Immature natural killer cell (primary cell): ENCODE results near the gene MPC1. TPM values are rescaled to one million over a fixed set of nuclear protein-coding genes. Genes with fewer than 3 reads are reported as not detected.
"Not testable (repeated sequence)": the region's sequence is repeated elsewhere in the genome, so short reads cannot be mapped to it uniquely, and the experiment has no call there.

Experiments used
- DNase-seq, 3 donors: peaks; one replicate each; pipeline ENCODE4 v3.0.0; 2022; ENCODE audit warnings: mixed read lengths in 1 of 3
- H3K27ac Mint-ChIP-seq, 6 donors: one replicate each; pipeline ENCODE4 v1.8.0; 2020; ENCODE audit warnings: mixed read lengths in 6 of 6, mild to moderate bottlenecking in 5 of 6, inconsistent platforms in 4 of 6, moderate library complexity in 3 of 6
- H3K27me3 Mint-ChIP-seq, 3 donors: one replicate each; pipeline ENCODE4 v1.8.0; 2020 to 2021; ENCODE audit warnings: low read depth in 3 of 3, mild to moderate bottlenecking in 3 of 3, mixed read lengths in 3 of 3, moderate library complexity in 3 of 3, inconsistent platforms in 1 of 3
- H3K36me3 Mint-ChIP-seq, 3 donors: one replicate each; pipeline ENCODE4 v1.8.0; 2020; ENCODE audit warnings: mixed read lengths in 3 of 3, inconsistent platforms in 2 of 3, mild to moderate bottlenecking in 2 of 3
- H3K4me1 Mint-ChIP-seq, 2 donors: one replicate each; pipeline ENCODE4 v1.8.0; 2020; ENCODE audit warnings: inconsistent platforms in 2 of 2, mild to moderate bottlenecking in 2 of 2, mixed read lengths in 2 of 2, moderate library complexity in 1 of 2
- H3K4me3 Mint-ChIP-seq, 5 donors: one replicate each; pipeline ENCODE4 v1.8.0; 2020; ENCODE audit warnings: mild to moderate bottlenecking in 5 of 5, mixed read lengths in 5 of 5, inconsistent platforms in 3 of 5, moderate library complexity in 3 of 5
- H3K9me3 Mint-ChIP-seq, 6 donors: one replicate each; pipeline ENCODE4 v1.8.0; 2020; ENCODE audit warnings: mild to moderate bottlenecking in 6 of 6, mixed read lengths in 6 of 6, inconsistent platforms in 4 of 6, moderate library complexity in 3 of 6
- polyA plus RNA-seq, 3 donors: library from polyadenylated mRNA; unstranded; fragments of 300-500 nt; fragmentation: Illumina TruSeq; gene quantifications; one replicate each; pipeline ENCODE4 v1.2.3, GENCODE V29; 2021

Gene MPC1
- polyA plus RNA-seq, 3 donors from 2014 or later: 68.7 to 107 (median 85.6) TPM

- H3K4me3 Mint-ChIP-seq, H3K9me3 Mint-ChIP-seq, DNase-seq, H3K27ac Mint-ChIP-seq, H3K4me1 Mint-ChIP-seq: not testable (repeated sequence)
- Mint-ChIP-seq H3K27me3 (peaks cover 0 to 14% (median 12%) of the 10 kb centered on the region in 3 donors), H3K36me3 (peaks cover 11 to 44% (median 34%) of the 10 kb centered on the region in 3 donors)
Measured at GRCh38 chr6:166362427-166362826, 20.3 kb downstream of the MPC1 start.

- H3K4me3 Mint-ChIP-seq: no peak overlapping the region
- H3K27me3 Mint-ChIP-seq: peaks cover 0 to 14% (median 13%) of the 10 kb centered on the region in 3 donors
- H3K36me3 Mint-ChIP-seq: peaks cover 11 to 39% (median 34%) of the 10 kb centered on the region in 3 donors
- no peak for DNase-seq
- H3K9me3 Mint-ChIP-seq: peaks cover 0 to 1% (median 0%) of the 10 kb centered on the region in 6 donors
- no peak overlapping the region for H3K27ac Mint-ChIP-seq
- H3K4me1 Mint-ChIP-seq: no peaks in the 10 kb centered on the region
Measured at GRCh38 chr6:166361077-166361429, 21.7 kb downstream of the MPC1 start.

- Mint-ChIP-seq H3K4me1 (no peaks in the 10 kb centered on the region), H3K27ac (no peak overlapping the region), H3K9me3 (peaks cover 0 to 1% (median 0%) of the 10 kb centered on the region in 6 donors), H3K4me3 (no peak overlapping the region), H3K36me3 (peaks cover 7 to 34% (median 29%) of the 10 kb centered on the region in 3 donors), H3K27me3 (peaks cover 0 to 18% (median 14%) of the 10 kb centered on the region in 3 donors)
- no peak for DNase-seq
Measured at GRCh38 chr6:166360243-166361076, 22.3 kb downstream of the MPC1 start.

- DNase-seq: no peak
- no peak overlapping the region for H3K27ac Mint-ChIP-seq
- H3K27me3 Mint-ChIP-seq: peaks cover 4 to 24% (median 11%) of the 10 kb centered on the region in 3 donors
- no peak overlapping the region for H3K4me3 Mint-ChIP-seq
- H3K4me1 Mint-ChIP-seq: peaks cover 0 to 5% of the 10 kb centered on the region in 2 donors
- peaks cover 0 to 8% (median 0%) of the 10 kb centered on the region in 6 donors for H3K9me3 Mint-ChIP-seq
- H3K36me3 Mint-ChIP-seq: peaks cover 0 to 9% (median 5%) of the 10 kb centered on the region in 3 donors
Measured at GRCh38 chr6:166355552-166355951, 27.2 kb downstream of the MPC1 start.

GRCh38 chr6:166354965-166355364, 27.8 kb downstream of the MPC1 start:
- Mint-ChIP-seq H3K36me3 (peaks cover 0 to 10% (median 2%) of the 10 kb centered on the region in 3 donors), H3K4me3 (no peak overlapping the region), H3K4me1 (peaks cover 0 to 5% of the 10 kb centered on the region in 2 donors), H3K27ac (no peak overlapping the region), H3K27me3 (peaks cover 4 to 24% (median 14%) of the 10 kb centered on the region in 3 donors), H3K9me3 (peaks cover 0 to 8% (median 0%) of the 10 kb centered on the region in 6 donors)
- no peak for DNase-seq

GRCh38 chr6:166354143-166354542, 28.6 kb downstream of the MPC1 start:
- Mint-ChIP-seq H3K27me3 (peaks cover 4 to 23% (median 12%) of the 10 kb centered on the region in 3 donors), H3K36me3 (peaks cover 0 to 10% (median 3%) of the 10 kb centered on the region in 3 donors), H3K4me3 (no peak overlapping the region), H3K4me1 (peaks cover 0 to 5% of the 10 kb centered on the region in 2 donors), H3K9me3 (peaks cover 0 to 8% (median under 1%) of the 10 kb centered on the region in 6 donors), H3K27ac (no peak overlapping the region)
- no peak for DNase-seq

GRCh38 chr6:166353507-166353906, 29.2 kb downstream of the MPC1 start:
- Mint-ChIP-seq H3K27me3 (peaks cover 4 to 18% (median 11%) of the 10 kb centered on the region in 3 donors), H3K27ac (peak overlapping the region in 1 of 6 donors; percentile 51)
- no peak for DNase-seq

GRCh38 chr6:166352923-166353322, 29.8 kb downstream of the MPC1 start:
- H3K27me3 Mint-ChIP-seq: peaks cover 4 to 13% (median 5%) of the 10 kb centered on the region in 3 donors
- H3K4me1 Mint-ChIP-seq: peaks cover 0 to 5% of the 10 kb centered on the region in 2 donors
- peaks cover 0 to 10% (median 7%) of the 10 kb centered on the region in 3 donors for H3K36me3 Mint-ChIP-seq

More at GRCh38 chr6:166353507-166353906, 29.2 kb downstream of the MPC1 start:
- H3K9me3 Mint-ChIP-seq: peaks cover 0 to 8% (median under 1%) of the 10 kb centered on the region in 6 donors
- H3K36me3 Mint-ChIP-seq: peaks cover 0 to 10% (median 3%) of the 10 kb centered on the region in 3 donors
- H3K4me1 Mint-ChIP-seq: peaks cover 0 to 5% of the 10 kb centered on the region in 2 donors
- H3K4me3 Mint-ChIP-seq: no peak overlapping the region

GRCh38 chr6:166351715-166352285, 30.9 kb downstream of the MPC1 start:
- H3K36me3 Mint-ChIP-seq: peaks cover 0 to 11% (median 10%) of the 10 kb centered on the region in 3 donors
- peaks cover 0 to 8% (median 0%) of the 10 kb centered on the region in 6 donors for H3K9me3 Mint-ChIP-seq
- H3K27me3 Mint-ChIP-seq: peaks cover 4 to 13% (median 7%) of the 10 kb centered on the region in 3 donors
- DNase-seq: no peak
- no peak overlapping the region for H3K27ac Mint-ChIP-seq
- H3K4me1 Mint-ChIP-seq: peaks cover 0 to 5% of the 10 kb centered on the region in 2 donors
- H3K4me3 Mint-ChIP-seq: peak overlapping the region in 1 of 5 donors; percentile 20

More at GRCh38 chr6:166352923-166353322, 29.8 kb downstream of the MPC1 start:
- Mint-ChIP-seq H3K9me3 (peaks cover 0 to 8% (median under 1%) of the 10 kb centered on the region in 6 donors), H3K4me3 (no peak overlapping the region), H3K27ac (no peak overlapping the region)
- no peak for DNase-seq

GRCh38 chr6:166348305-166348949, 34.3 kb downstream of the MPC1 start:
- Mint-ChIP-seq H3K4me1 (peaks cover 2 to 8% of the 10 kb centered on the region in 2 donors), H3K4me3 (no peak overlapping the region), H3K36me3 (peaks cover 0 to 11% (median 10%) of the 10 kb centered on the region in 3 donors), H3K27me3 (peaks cover 4 to 8% (median 7%) of the 10 kb centered on the region in 3 donors), H3K9me3 (peaks cover 0 to 8% (median 1%) of the 10 kb centered on the region in 6 donors), H3K27ac (no peak overlapping the region)
- no peak for DNase-seq

- Mint-ChIP-seq H3K9me3 (peaks cover 0 to 8% (median 1%) of the 10 kb centered on the region in 6 donors), H3K36me3 (peaks cover 0 to 11% (median 10%) of the 10 kb centered on the region in 3 donors), H3K27ac (no peak overlapping the region), H3K27me3 (peaks cover 9 to 17% (median 10%) of the 10 kb centered on the region in 3 donors), H3K4me3 (no peak overlapping the region), H3K4me1 (peaks cover 6 to 12% of the 10 kb centered on the region in 2 donors)
- no peak for DNase-seq
Measured at GRCh38 chr6:166346965-166347364, 35.8 kb downstream of the MPC1 start.

- H3K27ac Mint-ChIP-seq: no peak overlapping the region
- peaks cover 0 to 11% (median 6%) of the 10 kb centered on the region in 3 donors for H3K36me3 Mint-ChIP-seq
- H3K4me1 Mint-ChIP-seq: peaks cover 8 to 13% of the 10 kb centered on the region in 2 donors
- DNase-seq: no peak
- H3K27me3 Mint-ChIP-seq: peaks cover 10 to 23% (median 11%) of the 10 kb centered on the region in 3 donors
- no peak overlapping the region for H3K4me3 Mint-ChIP-seq
- H3K9me3 Mint-ChIP-seq: peaks cover 0 to 4% (median 1%) of the 10 kb centered on the region in 6 donors
Measured at GRCh38 chr6:166346449-166346848, 36.3 kb downstream of the MPC1 start.

- peaks cover 12 to 15% of the 10 kb centered on the region in 2 donors for H3K4me1 Mint-ChIP-seq
- peaks cover 10 to 24% (median 11%) of the 10 kb centered on the region in 3 donors for H3K27me3 Mint-ChIP-seq
- H3K4me3 Mint-ChIP-seq, DNase-seq, H3K9me3 Mint-ChIP-seq: not testable (repeated sequence)
- peak overlapping the region in 1 of 6 donors; percentile 21 for H3K27ac Mint-ChIP-seq
- H3K36me3 Mint-ChIP-seq: peaks cover 0 to 11% (median 2%) of the 10 kb centered on the region in 3 donors
Measured at GRCh38 chr6:166345672-166346071, 37.1 kb downstream of the MPC1 start.
